Neural cell (in vitro differentiated cells): ENCODE measurements around the gene AGTRAP.

Experiments used
- EP300 ChIP-seq: fragments of 450-650 bp; conservative IDR thresholded peaks from 2 replicates; pipeline ENCODE4 v1.6.1; 2014; ENCODE audit warnings: antibody characterized with exemption, mild to moderate bottlenecking, moderate library complexity; ENCODE audit not compliant: poor library complexity, severe bottlenecking
- EZH2 ChIP-seq: fragments of 200-600, 300-800 bp; shearing (Covaris generic), sonication (generic); IDR thresholded peaks from 2 replicates; pipeline ENCODE4 v1.6.1; 2014; ENCODE audit warnings: antibody characterized with exemption, low read length, borderline replicate concordance, mild to moderate bottlenecking; ENCODE audit not compliant: insufficient read depth, poor library complexity, severe bottlenecking
- MXI1 ChIP-seq: fragments of 450-650 bp; conservative IDR thresholded peaks from 2 replicates; pipeline ENCODE4 v1.6.1; 2014; ENCODE audit warnings: antibody characterized with exemption, mild to moderate bottlenecking; ENCODE audit not compliant: poor library complexity, severe bottlenecking
- POLR2AphosphoS5 ChIP-seq: IDR thresholded peaks from 2 replicates; pipeline ENCODE4 v1.6.1; 2012
- TAF1 ChIP-seq: IDR thresholded peaks from 2 replicates; pipeline ENCODE4 v1.6.1; 2012; ENCODE audit warnings: low read depth
- TF ChIP-seq, protein P1 (sequence below): fragments of 450-650 bp; IDR thresholded peaks from 2 replicates; pipeline ENCODE4 v1.5.1; 2014; ENCODE audit warnings: antibody characterized with exemption, mild to moderate bottlenecking, moderate library complexity; ENCODE audit not compliant: poor library complexity, severe bottlenecking

DNA sequence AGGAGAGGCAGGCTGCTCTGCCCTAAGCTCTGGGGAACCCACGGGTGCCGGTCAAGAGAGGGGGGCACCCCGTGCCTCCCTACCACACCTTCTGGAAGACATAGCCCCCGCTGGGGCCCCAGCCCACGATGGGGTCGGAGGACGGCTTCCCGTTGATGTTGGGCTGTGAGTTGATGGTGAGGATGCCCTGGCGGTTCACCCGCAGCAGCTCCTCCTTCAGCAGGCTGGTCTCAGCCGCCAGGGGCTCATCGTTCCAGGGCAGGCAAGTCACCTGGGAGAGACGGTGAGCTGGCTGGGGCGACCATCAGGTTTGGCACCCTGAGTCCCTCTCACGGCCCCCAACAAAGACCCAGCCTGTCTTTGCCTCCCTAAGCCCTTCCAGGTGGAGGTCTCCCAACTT lies 57.9 kb downstream of the AGTRAP start:
- TF ChIP-seq EP300, result no peak
- TF ChIP-seq TAF1, result no peak
- no peak for TF ChIP-seq MXI1
- TF ChIP-seq EZH2, result no peak
- TF ChIP-seq, protein P1, sequence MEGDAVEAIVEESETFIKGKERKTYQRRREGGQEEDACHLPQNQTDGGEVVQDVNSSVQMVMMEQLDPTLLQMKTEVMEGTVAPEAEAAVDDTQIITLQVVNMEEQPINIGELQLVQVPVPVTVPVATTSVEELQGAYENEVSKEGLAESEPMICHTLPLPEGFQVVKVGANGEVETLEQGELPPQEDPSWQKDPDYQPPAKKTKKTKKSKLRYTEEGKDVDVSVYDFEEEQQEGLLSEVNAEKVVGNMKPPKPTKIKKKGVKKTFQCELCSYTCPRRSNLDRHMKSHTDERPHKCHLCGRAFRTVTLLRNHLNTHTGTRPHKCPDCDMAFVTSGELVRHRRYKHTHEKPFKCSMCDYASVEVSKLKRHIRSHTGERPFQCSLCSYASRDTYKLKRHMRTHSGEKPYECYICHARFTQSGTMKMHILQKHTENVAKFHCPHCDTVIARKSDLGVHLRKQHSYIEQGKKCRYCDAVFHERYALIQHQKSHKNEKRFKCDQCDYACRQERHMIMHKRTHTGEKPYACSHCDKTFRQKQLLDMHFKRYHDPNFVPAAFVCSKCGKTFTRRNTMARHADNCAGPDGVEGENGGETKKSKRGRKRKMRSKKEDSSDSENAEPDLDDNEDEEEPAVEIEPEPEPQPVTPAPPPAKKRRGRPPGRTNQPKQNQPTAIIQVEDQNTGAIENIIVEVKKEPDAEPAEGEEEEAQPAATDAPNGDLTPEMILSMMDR, result no peak
- no peak for TF ChIP-seq POLR2AphosphoS5
